Stimulated activated CD8-positive, alpha-beta memory T cell treated with anti-CD3 and anti-CD28 coated beads, Interleukin-7, amount 100 ng/mL, for 24 hours (primary cell): ENCODE results near the gene ANKRD35.

Experiments used
- DNase-seq: peaks from one replicate; pipeline ENCODE4 v3.0.0-alpha.2; 2020; ENCODE audit warnings: low read depth

ANKRD35 gene

DNA sequence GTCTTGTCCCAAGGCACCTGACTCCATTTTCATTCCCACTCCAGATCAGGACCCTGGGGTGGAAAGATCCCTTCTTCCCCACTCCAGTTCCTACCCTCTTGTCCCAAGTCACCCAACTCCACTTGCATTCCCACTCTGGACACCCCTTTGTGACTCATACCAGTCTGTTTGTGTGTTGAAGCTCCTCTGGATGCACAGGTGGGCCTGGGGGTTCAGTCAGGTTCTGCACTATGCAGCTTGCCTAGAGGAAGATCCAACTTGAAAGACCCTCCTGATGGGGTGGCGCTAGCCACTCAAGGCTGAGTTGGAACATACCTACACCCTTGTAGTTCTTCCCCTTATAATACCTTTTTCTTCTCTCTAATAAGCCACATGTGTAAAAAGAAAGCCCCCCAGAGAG lies 9.8 kb upstream of the ANKRD35 start:
- DNase-seq, result no peak

DNA sequence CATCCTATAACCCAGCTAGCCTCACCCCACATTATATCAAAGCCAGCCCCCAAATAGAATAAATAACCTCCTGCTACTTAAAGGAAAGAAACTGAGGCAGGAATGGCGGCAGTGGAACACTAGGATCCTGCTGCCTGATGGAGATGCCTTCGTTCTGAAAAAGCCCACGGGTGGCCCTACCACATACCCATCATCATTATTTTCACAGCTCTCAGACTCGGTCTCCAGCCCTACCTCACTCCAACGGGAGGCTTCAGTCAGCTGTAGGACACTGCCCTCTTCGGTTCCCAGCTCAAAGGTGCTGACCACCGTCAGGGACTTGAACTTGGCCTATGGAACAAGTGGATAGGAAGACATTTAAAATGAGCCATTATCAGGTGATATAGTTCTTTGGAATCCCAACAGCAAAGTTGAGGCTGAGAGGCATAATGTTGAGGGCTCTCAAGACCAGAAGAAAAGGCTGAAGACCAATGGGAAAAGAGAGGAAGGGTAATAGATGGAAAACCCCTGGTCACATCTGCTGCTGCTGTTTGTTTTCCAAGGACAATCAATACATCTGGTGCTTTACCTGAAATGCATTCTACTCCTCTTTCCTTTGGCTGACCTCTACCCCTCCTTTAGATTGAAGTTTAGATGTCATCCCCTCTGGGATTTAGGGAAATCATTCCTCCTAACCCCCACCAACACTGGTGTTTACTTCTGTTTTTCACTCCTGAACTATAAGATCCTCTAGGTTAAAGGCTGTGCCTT lies 7.8 kb upstream of the ANKRD35 start:
- no peak for DNase-seq

- no peak for DNase-seq
These were observed 6.9 kb upstream of the ANKRD35 start for GRCh38 chr1:145892486-145893087.

DNA sequence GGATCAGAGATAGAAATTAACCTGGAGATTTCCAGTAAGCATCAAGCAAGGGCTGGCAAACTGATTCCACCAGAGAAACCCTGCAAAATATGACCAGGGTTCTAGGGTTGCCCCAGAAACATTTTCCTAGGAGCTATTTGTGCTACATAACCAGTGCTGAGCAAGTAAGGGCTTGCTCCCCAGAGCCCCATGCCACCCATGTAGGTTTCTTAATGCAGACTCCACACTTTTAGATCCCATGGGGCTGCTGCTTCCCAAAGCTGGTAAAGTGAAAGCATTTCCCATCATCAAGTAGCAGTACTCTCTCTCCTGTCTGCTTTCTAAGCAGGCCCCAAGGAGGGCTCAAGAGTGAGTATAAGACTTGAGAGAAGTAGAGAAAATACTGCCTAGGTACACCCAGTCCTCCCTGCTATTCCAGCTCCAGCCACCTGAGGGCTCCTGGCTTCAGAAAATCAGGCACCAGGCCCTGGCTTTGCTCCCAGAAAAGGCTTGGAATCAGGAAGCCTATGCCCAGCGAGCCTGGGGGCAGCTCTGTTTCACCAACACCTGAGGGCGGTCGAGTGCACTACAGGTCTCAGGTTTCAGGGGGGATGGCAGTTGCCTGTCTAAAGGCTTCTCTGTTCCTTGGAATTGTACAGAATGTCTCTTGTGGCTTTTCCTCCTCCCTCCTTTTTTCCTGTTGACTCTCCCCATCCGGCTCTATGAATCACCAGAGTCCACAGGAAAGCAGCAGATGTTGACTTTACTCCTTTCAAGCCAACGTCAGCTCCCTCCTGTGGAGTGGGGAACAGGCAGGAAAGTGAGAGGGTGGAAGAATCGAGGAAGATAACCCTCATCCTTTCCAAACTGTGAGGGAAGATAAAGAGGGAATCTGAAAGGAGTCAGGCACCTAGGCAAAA lies 6.2 kb upstream of the ANKRD35 start:
- DNase-seq, result peak; percentile 31

DNA sequence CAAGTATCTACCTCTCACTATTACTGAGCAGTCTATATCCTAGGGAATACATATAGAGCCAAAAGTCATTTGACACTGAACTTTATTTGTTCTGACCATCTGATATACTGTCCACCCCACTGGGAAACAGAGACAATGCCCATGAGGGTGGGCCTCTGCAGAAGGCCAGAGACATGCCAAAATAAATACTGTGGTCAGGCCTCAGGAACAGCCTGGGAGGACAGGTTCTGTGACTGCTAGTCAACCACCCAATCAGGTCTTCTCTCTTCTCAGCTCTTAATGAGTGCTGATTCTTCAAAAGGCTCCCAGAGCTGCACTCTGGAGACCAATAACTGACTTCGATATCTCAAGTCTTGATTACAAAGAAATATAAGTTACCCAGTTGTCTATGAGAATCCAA lies 5.5 kb upstream of the ANKRD35 start:
- no peak for DNase-seq

DNA sequence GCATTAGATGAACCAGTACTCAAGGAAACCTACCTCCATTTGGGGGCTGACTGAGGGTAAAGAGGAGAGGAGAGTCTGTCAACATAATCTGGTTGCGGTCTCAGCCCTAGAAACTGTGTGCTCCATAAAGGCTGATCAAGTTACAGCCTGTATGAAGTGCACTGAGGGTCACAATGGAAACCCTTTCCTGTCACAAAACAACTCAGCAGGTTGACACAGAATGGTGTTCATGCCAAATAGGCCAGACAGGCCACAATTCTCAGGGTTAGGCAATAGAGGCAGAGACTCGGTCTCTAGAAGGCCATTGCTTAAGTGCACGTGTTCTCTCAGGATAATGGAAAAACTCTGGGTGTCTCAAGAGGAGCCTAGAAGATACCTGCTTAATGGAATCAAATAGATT lies 4.1 kb upstream of the ANKRD35 start:
- DNase-seq, result no peak

GRCh38 chr1:145887631-145888030 lies 2.0 kb upstream of the ANKRD35 start:
- DNase-seq, result no peak

DNA sequence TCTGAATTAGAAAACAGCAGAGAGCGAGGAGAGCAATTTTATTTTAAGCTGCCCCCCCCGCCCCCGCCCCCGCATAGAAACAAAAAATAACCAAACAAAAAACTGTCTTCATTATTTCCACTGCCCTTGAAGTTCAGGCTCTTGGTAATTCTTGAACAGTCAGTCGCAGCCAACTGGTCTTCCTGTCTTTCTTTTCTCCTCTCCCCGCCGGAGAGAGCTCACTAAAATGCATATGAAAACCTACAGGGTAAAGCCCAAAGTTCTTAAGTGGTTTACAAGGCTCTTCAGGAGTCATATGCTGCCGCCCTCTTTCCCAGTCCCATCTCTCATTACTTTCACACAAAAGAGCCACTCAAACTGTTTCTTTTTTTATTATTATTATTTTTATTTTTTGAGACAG lies 1.1 kb upstream of the ANKRD35 start:
- DNase-seq, result no peak

- no peak for DNase-seq
These were observed 724 bp upstream of the ANKRD35 start for GRCh38 chr1:145886390-145886789.

DNA sequence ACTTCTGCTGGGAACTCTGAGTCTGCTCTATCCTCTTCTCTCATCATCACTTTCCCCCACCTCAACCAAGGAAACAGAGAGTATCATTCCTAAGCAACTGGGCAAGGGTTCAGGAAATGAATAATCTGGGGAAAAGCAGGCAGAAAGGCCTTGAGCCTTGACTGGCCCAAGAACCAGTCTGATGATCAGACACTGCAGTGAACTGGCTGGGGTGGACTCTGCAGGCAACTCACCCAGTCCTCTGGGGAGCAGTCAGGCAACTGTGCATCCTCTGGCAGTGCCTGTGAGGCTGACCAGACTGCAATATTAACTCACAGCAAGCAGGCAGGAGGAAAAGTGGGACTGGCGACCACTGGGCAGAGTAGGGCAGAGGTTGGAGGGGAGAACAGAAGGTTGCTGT lies 991 bp downstream of the ANKRD35 start:
- DNase-seq, result no peak

DNA sequence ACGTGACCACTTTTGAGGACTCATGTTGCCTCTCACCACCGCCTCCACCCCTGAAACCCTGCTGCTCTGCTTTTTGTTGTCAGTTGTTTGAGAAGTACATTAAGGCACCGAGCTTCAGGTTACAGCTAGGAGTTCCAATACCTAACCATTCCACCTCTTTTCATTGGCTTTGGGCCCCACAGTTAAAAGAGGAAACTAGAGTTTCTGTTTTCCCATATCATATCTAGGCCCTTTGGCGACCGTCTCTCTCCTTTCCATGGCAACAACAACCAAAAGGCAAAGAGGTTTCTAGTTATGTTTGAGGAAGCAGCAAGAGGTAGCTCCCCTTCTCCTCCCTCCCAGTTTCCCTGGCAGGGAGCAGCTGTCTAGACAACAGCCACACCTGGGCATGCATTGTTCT lies 5.9 kb downstream of the ANKRD35 start:
- no peak for DNase-seq

DNA sequence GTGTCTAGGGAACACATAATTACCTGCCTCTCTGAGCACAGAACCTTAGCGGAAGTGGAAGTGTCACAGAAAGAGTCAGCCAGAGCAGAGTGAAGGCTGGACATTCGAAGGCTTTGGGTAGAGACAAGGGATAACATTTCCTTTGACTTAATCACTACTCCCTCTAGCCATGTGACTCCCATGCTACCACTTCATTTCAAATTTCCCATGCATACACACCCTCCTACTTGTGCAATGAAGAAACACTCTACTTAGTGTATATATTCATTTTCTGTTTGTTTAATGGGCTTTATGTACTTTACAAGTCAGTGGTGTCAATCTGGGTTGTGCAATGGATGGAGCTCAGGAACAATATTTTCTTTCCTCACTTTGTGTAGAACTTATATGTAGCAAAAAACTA lies 6.9 kb downstream of the ANKRD35 start:
- no peak for DNase-seq

DNA sequence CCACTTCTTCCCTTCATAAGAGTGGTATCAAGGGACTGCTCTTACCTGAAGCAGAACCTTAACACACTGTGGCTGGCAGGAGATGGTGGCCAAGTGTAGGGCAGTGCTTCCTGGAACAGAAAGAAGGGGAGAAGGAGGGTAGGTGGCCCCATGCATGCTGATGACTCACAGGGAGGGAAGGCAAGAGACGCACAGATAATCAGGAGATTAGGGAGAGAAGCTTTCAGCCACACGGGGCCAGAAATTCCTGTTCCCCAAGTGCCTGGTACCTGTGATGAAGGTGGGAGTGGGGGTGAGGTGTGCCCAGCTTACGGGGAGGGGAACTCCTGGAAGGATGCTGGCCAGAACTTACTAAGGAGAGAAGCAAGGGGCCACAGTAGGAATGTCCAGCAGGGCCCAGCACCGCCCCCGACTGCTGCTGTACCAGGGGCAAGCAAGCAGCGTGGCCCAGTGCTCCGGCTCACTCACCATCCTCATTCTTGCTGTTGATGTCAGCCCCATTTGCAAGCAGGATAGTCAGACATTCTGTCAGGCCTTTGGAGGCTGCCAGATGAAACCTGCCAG lies 7.7 kb downstream of the ANKRD35 start:
- DNase-seq, result no peak

- DNase-seq, result no peak
These were observed 11.0 kb downstream of the ANKRD35 start for GRCh38 chr1:145874646-145875045.

GRCh38 chr1:145871994-145872924 lies 13.4 kb downstream of the ANKRD35 start:
- DNase-seq, result no peak

DNA sequence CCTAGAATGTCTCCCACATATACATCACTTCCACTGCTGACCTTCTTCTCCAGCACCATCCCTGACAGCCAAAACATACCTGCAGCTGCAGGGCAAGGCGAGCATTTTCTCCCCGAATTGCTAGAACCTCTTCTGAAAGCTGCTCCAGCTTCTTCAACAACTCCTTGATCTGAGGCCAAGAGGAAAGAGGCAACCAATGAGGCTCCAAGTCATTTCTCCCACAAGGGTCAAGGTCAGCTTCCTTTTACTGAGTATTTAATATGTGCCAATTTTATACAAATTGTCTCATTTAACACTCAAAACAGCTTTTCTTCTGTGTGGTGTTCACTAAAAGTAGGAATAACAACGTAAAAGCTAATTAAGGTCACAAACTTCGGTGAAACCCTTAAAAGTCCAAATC lies 17.4 kb downstream of the ANKRD35 start:
- no peak for DNase-seq

DNA sequence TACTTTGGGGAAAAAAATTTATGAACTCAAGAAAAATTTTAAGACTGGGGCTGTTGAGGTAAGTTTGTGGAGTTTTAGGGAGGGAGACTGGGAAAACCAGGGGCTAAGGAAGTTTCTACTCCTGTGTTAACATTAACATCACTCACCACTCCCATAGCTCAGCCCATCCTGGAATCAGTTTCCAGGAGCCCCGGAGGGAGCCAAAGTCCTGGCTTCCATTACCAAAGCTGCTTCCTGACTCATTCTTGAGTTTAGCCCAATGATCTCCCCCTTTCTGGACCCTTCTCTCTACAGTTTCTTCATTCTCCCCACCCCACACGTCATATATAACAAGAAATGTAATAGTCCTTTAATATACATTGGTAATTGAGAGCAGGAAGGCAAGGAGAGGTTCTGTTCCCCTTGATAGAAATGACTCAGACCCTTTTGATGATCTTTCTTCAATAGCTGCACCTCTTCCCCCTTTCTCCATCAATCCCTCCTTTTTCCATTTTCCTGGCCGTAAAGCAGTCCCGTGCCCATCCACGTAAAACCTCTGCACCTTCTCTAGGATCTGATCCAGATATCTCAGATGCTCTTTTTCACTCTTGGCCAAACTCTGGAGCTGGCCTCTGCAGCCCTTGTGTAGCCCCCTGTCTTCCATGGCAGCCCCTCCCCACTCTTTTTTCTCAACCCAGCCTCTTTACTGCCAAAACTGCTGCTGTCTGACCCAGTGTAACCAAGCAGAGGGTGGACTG lies 22.2 kb downstream of the ANKRD35 start:
- DNase-seq, result no peak

DNA sequence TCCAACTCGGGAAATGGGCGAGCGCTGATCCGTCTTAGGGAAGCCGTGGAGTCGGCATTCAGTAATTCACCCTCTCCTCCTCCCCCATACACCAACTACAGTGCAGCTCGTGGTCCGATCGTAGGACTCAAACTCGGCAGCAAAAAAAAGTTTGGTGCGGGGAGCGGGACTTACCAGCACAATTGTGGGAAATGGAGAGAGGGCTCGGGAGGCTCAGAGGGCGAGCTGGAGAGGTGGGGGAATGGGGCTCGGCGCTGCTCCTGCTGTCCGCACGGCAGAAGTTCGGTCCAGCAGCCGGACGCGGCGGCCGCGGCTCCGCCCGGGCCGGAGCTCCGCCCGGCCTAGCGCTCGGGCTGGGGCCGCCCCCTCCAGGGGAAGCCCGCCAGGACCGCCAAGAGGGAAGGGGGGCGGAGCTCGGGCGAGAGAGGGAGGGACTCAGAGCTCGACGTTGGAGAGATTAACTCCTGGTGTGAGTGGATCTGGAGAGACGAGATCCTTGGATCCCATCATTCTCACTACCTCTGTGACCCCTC lies 26.1 kb downstream of the ANKRD35 start:
- DNase-seq, result peak; percentile 46

DNA sequence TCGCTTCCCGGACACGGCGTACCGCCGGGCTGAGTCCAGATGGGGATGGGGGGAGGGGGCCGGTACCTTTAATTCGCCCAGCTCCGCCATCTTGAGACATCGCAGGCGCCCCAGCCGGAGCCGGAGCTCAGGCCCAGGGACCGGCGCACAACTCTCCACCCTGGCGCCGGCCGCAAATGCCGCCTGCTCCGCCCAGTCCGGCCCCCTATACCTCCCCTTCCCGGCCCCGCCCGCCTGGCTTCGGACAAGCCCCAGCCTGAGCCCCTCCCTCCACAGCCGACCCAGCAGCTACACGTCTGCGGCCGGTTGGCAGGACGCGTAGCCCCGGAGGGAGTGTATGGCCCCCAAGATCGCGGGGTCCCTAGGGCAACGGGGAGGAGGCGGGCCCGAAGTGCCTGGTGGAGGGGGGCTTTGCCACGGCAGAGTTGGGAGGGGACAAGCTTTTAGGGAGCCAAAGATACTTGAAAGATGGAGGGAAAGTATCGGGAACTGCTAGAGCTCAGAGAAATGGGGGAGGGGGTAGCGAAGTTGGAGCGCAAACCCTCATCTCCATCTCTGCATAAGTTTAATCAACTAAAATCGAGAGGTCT lies 26.7 kb downstream of the ANKRD35 start, which contains the start of gene PIAS3:
Gene PIAS3, minus strand, starts transcription at position 181 of the 590 bp plus-strand sequence. Its CDS starts 91 bp downstream, at position 90.
- DNase-seq, result peak; percentile 73
